H1 (cell line): ENCODE results near the gene CAB39L. TPM values are rescaled to one million over a fixed set of nuclear protein-coding genes. Genes with fewer than 3 reads are reported as not detected.

Experiments
- HDAC2 ChIP-seq, 2 experiments: fragments of 300-600 bp in 1 of 2; sonication (generic) in 1 of 2; IDR thresholded peaks; 2 replicates each; pipeline ENCODE4 v1.6.1; 2011 to 2012; ENCODE audit warnings: low read depth in 2 of 2, low read length in 2 of 2, mild to moderate bottlenecking in 2 of 2, moderate library complexity in 2 of 2, borderline replicate concordance in 1 of 2, inconsistent platforms in 1 of 2
- KDM5A ChIP-seq: fragments of 200-600 bp; IDR thresholded peaks from 2 replicates; pipeline ENCODE4 v1.7.1; 2012; ENCODE audit warnings: mild to moderate bottlenecking, low read length, inconsistent platforms, mixed read lengths
- NRF1 ChIP-seq: IDR thresholded peaks from 2 replicates; pipeline ENCODE4 v1.6.1; 2011; ENCODE audit warnings: mild to moderate bottlenecking, low read depth, low read length, improper control_type of control experiment
- RNF2 ChIP-seq: fragments of 200-900, 300-1000 bp; sonication (generic); IDR thresholded peaks from 2 replicates; pipeline ENCODE4 v1.7.1; 2016; ENCODE audit warnings: borderline replicate concordance, low read depth, mild to moderate bottlenecking, antibody characterized with exemption, low read length; ENCODE audit not compliant: poor library complexity, severe bottlenecking; ENCODE audit errors: missing control alignments
- polyA plus RNA-seq, 7 experiments: library from polyadenylated mRNA; depleted of rRNA in 3 of 7; stranded (reverse) in 5 of 7; unstranded in 2 of 7; fragments of >200 nt in 5 of 7; fragments of 200-250 nt in 2 of 7; gene quantifications; 1 replicate in 5 of 7; 2 replicates in 1 of 7; 4 replicates in 1 of 7; pipeline versions ENCODE4 v1.2.1 to v1.2.3, GENCODE V29; 2011 to 2013; ENCODE audit warnings: missing spikeins in 2 of 7, mixed read lengths in 2 of 7
- total RNA-seq: library from RNA; stranded (reverse); fragmentation: NEBNext Ultra II Directional; extraction: Animal tissue kit (Norgen Biotek cat#: 25700); gene quantifications from 2 replicates; pipeline ENCODE4 v1.2.1, GENCODE V29; 2021

CAB39L gene
- total and polyA plus RNA-seq, 2 of the 8 experiments (the other 6 are each of a cell fraction or from before 2014, with no cell fraction given): 2.5 to 4.8 TPM

GRCh38 chr13:49304763-49305700 is 138.8 kb downstream of the CAB39L start (continued):
- no peak for TF ChIP-seq RNF2
- no peak for TF ChIP-seq HDAC2 (IDR thresholded peaks at IDR 0.05; ENCODE audit: borderline replicate concordance in 1 of 2, low read depth in 2 of 2, low read length in 2 of 2)
- no peak for TF ChIP-seq KDM5A
- TF ChIP-seq NRF1: no peak
- TF ChIP-seq, all 59 proteins: peak for 0
